ENCODE results near the gene GPR50. TPM values are rescaled to one million over a fixed set of nuclear protein-coding genes. Genes with fewer than 3 reads are reported as not detected.

The GPR50 gene
- total and polyA plus RNA-seq, 2 of the 4 experiments (the other 2 are of a cell fraction) = not detected

DNA sequence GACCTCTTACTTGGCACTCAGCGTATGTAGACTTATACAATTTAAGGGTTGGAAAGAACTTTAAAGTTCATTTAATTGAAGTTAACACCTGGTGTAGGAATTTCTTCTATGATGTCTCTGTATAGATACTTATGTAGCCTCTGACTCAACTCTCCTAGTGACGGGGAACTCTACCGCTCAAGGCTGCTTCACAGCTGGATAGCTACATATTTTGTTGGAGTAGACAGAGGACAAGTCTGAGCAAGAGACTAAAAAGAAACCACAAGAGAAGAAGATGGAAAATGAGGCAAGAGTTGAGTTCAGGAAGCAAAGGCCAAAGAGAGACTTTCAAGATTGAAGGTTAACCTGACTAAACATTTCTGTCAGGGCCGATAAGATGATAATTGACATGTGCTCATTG is 52.6 kb downstream of the GPR50 start:
- Histone ChIP-seq H3K9me1 (ENCODE audit: insufficient read depth, low read length) (no peaks in the 10 kb centered on the region), H3K4ac (ENCODE audit: low read depth, low read length) (no peak overlapping the region), H2AFZ (replicated peaks; ENCODE audit: low read length, poor library complexity) (no peak overlapping the region), H4K8ac (ENCODE audit: low read depth in 2 of 2, low read length in 2 of 2) (no peak overlapping the region), H3K56ac (ENCODE audit: extremely low read depth, insufficient read depth, low read length) (no peak overlapping the region), H3K9ac (ENCODE audit: low read depth, low read length) (no peak overlapping the region), H4K91ac (ENCODE audit: insufficient read depth, low read depth, low read length) (no peak overlapping the region), H3K4me2 (ENCODE audit: low read depth, low read length) (no peak overlapping the region), H3K4me1 (ENCODE audit: control insufficient read depth, insufficient read depth, low read length) (no peaks in the 10 kb centered on the region), H2BK5ac (ENCODE audit: low read depth, low read length, poor library complexity, severe bottlenecking) (no peak overlapping the region), H2BK20ac (ENCODE audit: low read depth, low read length) (no peak overlapping the region), H2AK5ac (ENCODE audit: low read depth, low read length) (no peak overlapping the region), H2BK120ac (ENCODE audit: low read depth, low read length) (no peak overlapping the region), H2AK9ac (replicated peaks; ENCODE audit: low read depth, low read length, poor library complexity) (no peak overlapping the region), H3K27me3 (ENCODE audit: control insufficient read depth, insufficient read depth, low read length) (no peaks in the 10 kb centered on the region), H4K20me1 (ENCODE audit: insufficient read depth, low read length) (no peaks in the 10 kb centered on the region), H2BK15ac (ENCODE audit: low read depth, low read length) (no peak overlapping the region), H3K4me3 (ENCODE audit: insufficient read depth, low read depth, low read length) (no peak overlapping the region), H3K27ac (ENCODE audit: insufficient read depth, low read length) (no peak overlapping the region), H3K36me3 (ENCODE audit: control insufficient read depth, insufficient read depth, low read length) (no peaks in the 10 kb centered on the region), H4K5ac (ENCODE audit: low read depth, low read length) (no peak overlapping the region), H3K23ac (ENCODE audit: low read depth, low read length) (no peak overlapping the region), H3K18ac (ENCODE audit: low read depth, low read length) (no peak overlapping the region), H3K14ac (replicated peaks; ENCODE audit: low read depth, low read length) (no peak overlapping the region), H3K9me3 (ENCODE audit: control insufficient read depth, insufficient read depth, low read length) (0 out of 2 replicates have a peak, but pooled peaks cover 3% of the 10 kb centered on the region), H3K79me1 (ENCODE audit: low read depth in 1 of 2, low read length in 2 of 2) (no peaks in the 10 kb centered on the region)
- 60% methylated on average over 1 of the region's 4 CpGs; no CpG with 5 or more reads in 1 of the 2 experiments for WGBS, 2 experiments (ENCODE audit: extremely low coverage in 2 of 2, insufficient read length in 1 of 2)
- TF ChIP-seq BHLHE40 (IDR thresholded peaks at IDR 0.05; ENCODE audit: low read depth, low read length) (no peak), RFX5 (IDR thresholded peaks at IDR 0.05; ENCODE audit: low read depth, low read length) (no peak), RCOR1 (IDR thresholded peaks at IDR 0.05; ENCODE audit: insufficient replicate concordance, low read length) (no peak), CEBPB (IDR thresholded peaks at IDR 0.05; ENCODE audit: low read depth, low read length) (no peak), RAD21 (IDR thresholded peaks at IDR 0.05; ENCODE audit: low read length) (no peak), MXI1 (IDR thresholded peaks at IDR 0.05; ENCODE audit: borderline replicate concordance, low read depth, low read length) (no peak), MAZ (IDR thresholded peaks at IDR 0.05; ENCODE audit: borderline replicate concordance, low read depth, low read length) (no peak), SMC3 (IDR thresholded peaks at IDR 0.05; ENCODE audit: low read depth, low read length) (no peak), NFE2L2 (IDR thresholded peaks at IDR 0.05; ENCODE audit: low read depth, low read length) (no peak), POLR2A (IDR thresholded peaks at IDR 0.05; ENCODE audit: low read depth, low read length) (no peak), FOS (IDR thresholded peaks at IDR 0.05; ENCODE audit: low read depth, low read length) (no peak), CHD1 (IDR thresholded peaks at IDR 0.05; ENCODE audit: low read depth, low read length) (no peak), MAFK (IDR thresholded peaks at IDR 0.05; ENCODE audit: low read depth, low read length) (no peak)
- TF ChIP-seq, protein P1, sequence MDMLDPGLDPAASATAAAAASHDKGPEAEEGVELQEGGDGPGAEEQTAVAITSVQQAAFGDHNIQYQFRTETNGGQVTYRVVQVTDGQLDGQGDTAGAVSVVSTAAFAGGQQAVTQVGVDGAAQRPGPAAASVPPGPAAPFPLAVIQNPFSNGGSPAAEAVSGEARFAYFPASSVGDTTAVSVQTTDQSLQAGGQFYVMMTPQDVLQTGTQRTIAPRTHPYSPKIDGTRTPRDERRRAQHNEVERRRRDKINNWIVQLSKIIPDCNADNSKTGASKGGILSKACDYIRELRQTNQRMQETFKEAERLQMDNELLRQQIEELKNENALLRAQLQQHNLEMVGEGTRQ (IDR thresholded peaks at IDR 0.05; ENCODE audit: low read depth, low read length) = no peak
- TF ChIP-seq, protein P2, sequence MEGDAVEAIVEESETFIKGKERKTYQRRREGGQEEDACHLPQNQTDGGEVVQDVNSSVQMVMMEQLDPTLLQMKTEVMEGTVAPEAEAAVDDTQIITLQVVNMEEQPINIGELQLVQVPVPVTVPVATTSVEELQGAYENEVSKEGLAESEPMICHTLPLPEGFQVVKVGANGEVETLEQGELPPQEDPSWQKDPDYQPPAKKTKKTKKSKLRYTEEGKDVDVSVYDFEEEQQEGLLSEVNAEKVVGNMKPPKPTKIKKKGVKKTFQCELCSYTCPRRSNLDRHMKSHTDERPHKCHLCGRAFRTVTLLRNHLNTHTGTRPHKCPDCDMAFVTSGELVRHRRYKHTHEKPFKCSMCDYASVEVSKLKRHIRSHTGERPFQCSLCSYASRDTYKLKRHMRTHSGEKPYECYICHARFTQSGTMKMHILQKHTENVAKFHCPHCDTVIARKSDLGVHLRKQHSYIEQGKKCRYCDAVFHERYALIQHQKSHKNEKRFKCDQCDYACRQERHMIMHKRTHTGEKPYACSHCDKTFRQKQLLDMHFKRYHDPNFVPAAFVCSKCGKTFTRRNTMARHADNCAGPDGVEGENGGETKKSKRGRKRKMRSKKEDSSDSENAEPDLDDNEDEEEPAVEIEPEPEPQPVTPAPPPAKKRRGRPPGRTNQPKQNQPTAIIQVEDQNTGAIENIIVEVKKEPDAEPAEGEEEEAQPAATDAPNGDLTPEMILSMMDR (conservative IDR thresholded peaks at IDR 0.05; ENCODE audit: low read depth, low read length) = no peak
- TF ChIP-seq, protein P3, sequence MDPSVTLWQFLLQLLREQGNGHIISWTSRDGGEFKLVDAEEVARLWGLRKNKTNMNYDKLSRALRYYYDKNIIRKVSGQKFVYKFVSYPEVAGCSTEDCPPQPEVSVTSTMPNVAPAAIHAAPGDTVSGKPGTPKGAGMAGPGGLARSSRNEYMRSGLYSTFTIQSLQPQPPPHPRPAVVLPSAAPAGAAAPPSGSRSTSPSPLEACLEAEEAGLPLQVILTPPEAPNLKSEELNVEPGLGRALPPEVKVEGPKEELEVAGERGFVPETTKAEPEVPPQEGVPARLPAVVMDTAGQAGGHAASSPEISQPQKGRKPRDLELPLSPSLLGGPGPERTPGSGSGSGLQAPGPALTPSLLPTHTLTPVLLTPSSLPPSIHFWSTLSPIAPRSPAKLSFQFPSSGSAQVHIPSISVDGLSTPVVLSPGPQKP (IDR thresholded peaks at IDR 0.05; ENCODE audit: borderline replicate concordance, low read depth, low read length) = no peak
- CTCF ChIA-PET = no interaction called here
- in situ Hi-C loops (cut with MboI; ENCODE audit: low sequenced_read_pairs) = no loop called here
- dilution Hi-C loops (cut with HindIII; ENCODE audit: low sequenced_read_pairs, unreplicated experiment) = no loop called here
- POLR2A ChIA-PET (ENCODE audit: unreplicated experiment) = no interaction called here
- ATAC-seq (ENCODE audit: low read depth) = no peak
- intact Hi-C loops (cut with micrococcal nuclease) = no loop called here
- no peak for DNase-seq
- no TSS peak for BruUV-seq (replicated peaks)

Data from IMR-90 (cell line).